HepG2 (cell line): ENCODE results near the gene BLVRB. TPM values are rescaled to one million over a fixed set of nuclear protein-coding genes. Genes with fewer than 3 reads are reported as not detected.

Experiments
- ATAC-seq: fragments of 200-7000 bp; cut with Tn5 transposase; 3 replicates; pipeline ENCODE4 v1.9.1; 2020; ENCODE audit warnings: mild to moderate bottlenecking, moderate library complexity
- BruUV-seq: library from RNA; stranded (reverse); fragments of 400-500 nt; replicated peaks from 2 replicates; lab custom pipeline; 2021; lab: Mats Ljungman, UMichigan
- CTCF ChIA-PET: fragments of 300-600 bp; formaldehyde crosslinking; extraction: SDS; loops from one replicate; lab custom pipeline; 2021; ENCODE audit warnings: low total read pairs, inconsistent platforms, low intra/inter-chr PET ratio; lab: Yijun Ruan, JAX
- POLR2A ChIA-PET: fragments of 350-600 bp; sonication (Branson Sonifier 250); formaldehyde crosslinking; loops from one replicate; lab custom pipeline; 2020; ENCODE audit warnings: antibody characterized with exemption, inconsistent platforms; lab: Yijun Ruan, JAX
- DNase-seq: peaks from one replicate; pipeline ENCODE4 v3.0.0-alpha.2; 2015; ENCODE audit warnings: low spot score
- FAIRE-seq: peaks from 3 replicates; lab custom pipeline; 2011; peaks lifted over from hg19 to GRCh38; lab: Jason Lieb, UNC
- H2AFZ ChIP-seq: one replicate; pipeline ENCODE4 v1.6.1; 2011; ENCODE audit warnings: low read length, inconsistent platforms
- H3K27ac ChIP-seq: fragments of 300-600 bp; 3 replicates; pipeline ENCODE4 v1.8.0; 2011; ENCODE audit warnings: mixed run types, mild to moderate bottlenecking, mixed read lengths, low read length, inconsistent platforms; ENCODE audit not compliant: insufficient read depth; ENCODE audit errors: extremely low read length
- H3K27me3 ChIP-seq, 2 experiments: fragments of 200-600 bp in 1 of 2; 2 replicates in 1 of 2; 3 replicates in 1 of 2; pipeline versions ENCODE4 v1.6.0 to v1.8.0; 2011; ENCODE audit warnings: low read length in 2 of 2, mild to moderate bottlenecking in 2 of 2, moderate library complexity in 2 of 2, inconsistent platforms in 1 of 2; ENCODE audit not compliant: insufficient read depth in 2 of 2, control insufficient read depth in 1 of 2
- H3K36me3 ChIP-seq, 2 experiments: fragments of 200-600 bp in 1 of 2; replicated peaks in 1 of 2; 2 replicates in 1 of 2; 3 replicates in 1 of 2; pipeline versions ENCODE4 v1.5.1 to v1.8.0; 2011; ENCODE audit warnings: low read length in 2 of 2, inconsistent platforms in 1 of 2; ENCODE audit not compliant: insufficient read depth in 2 of 2, control insufficient read depth in 1 of 2
- H3K4me1 ChIP-seq: 2 replicates; pipeline ENCODE4 v1.5.1; 2012; ENCODE audit warnings: low read length, inconsistent platforms; ENCODE audit not compliant: insufficient read depth
- H3K4me2 ChIP-seq: 2 replicates; pipeline ENCODE4 v1.6.0; 2011; ENCODE audit warnings: low read depth, low read length, inconsistent platforms
- H3K4me3 ChIP-seq, 3 experiments: fragments of 200-600 bp in 1 of 3; sonication (generic), shearing (Covaris generic) in 1 of 3; replicated peaks in 1 of 3; 2 replicates each; pipeline ENCODE4 v1.5.1; 2011 to 2016; ENCODE audit warnings: low read length in 3 of 3, inconsistent platforms in 2 of 3, low read depth in 2 of 3, mild to moderate bottlenecking in 2 of 3, control low read depth in 1 of 3, mixed read lengths in 1 of 3; ENCODE audit not compliant: insufficient read depth in 1 of 3
- H3K79me2 ChIP-seq: one replicate; pipeline ENCODE4 v1.6.1; 2011; ENCODE audit warnings: low read length, inconsistent platforms; ENCODE audit not compliant: insufficient read depth
- H3K9ac ChIP-seq: 2 replicates; pipeline ENCODE4 v1.6.0; 2011; ENCODE audit warnings: mild to moderate bottlenecking, low read depth, low read length, inconsistent platforms; ENCODE audit not compliant: insufficient read depth
- H3K9me3 ChIP-seq: 2 replicates; pipeline ENCODE4 v1.5.1; 2012; ENCODE audit warnings: mild to moderate bottlenecking, low read length
- H4K20me1 ChIP-seq: 2 replicates; pipeline ENCODE4 v1.6.0; 2011; ENCODE audit warnings: inconsistent platforms, mild to moderate bottlenecking, low read length, moderate library complexity; ENCODE audit not compliant: insufficient read depth
- AHR ChIP-seq: IDR thresholded peaks from 2 replicates; pipeline ENCODE4 v1.6.1; 2018; ENCODE audit warnings: missing genetic modification reagents, missing compliant biosample characterization
- ATF6 ChIP-seq: sonication (generic); formaldehyde crosslinking; conservative IDR thresholded peaks from 2 replicates; pipeline ENCODE4 v1.4.0; 2020; ENCODE audit warnings: missing genetic modification reagents
- CREBL2 ChIP-seq: sonication (generic); formaldehyde crosslinking; IDR thresholded peaks from 2 replicates; pipeline ENCODE4 v1.8.1; 2023; ENCODE audit warnings: missing genetic modification reagents, mild to moderate bottlenecking, borderline replicate concordance
- GZF1 ChIP-seq: sonication (generic); formaldehyde crosslinking; IDR thresholded peaks from 2 replicates; pipeline ENCODE4 v1.5.1; 2020; ENCODE audit warnings: mild to moderate bottlenecking, missing genetic modification reagents
- ISL2 ChIP-seq: sonication (generic); formaldehyde crosslinking; IDR thresholded peaks from 2 replicates; pipeline ENCODE4 v1.5.0; 2020; ENCODE audit warnings: missing genetic modification reagents
- KDM3A ChIP-seq: IDR thresholded peaks from 2 replicates; pipeline ENCODE4 v1.6.1; 2018; ENCODE audit warnings: low read depth, missing compliant biosample characterization
- MTA3 ChIP-seq: sonication (generic); formaldehyde crosslinking; IDR thresholded peaks from 2 replicates; pipeline ENCODE4 v1.4.0; 2020; ENCODE audit warnings: missing genetic modification reagents
- NFIC ChIP-seq: IDR thresholded peaks from 2 replicates; pipeline ENCODE4 v1.6.1; 2012; ENCODE audit warnings: mild to moderate bottlenecking, low read length, inconsistent platforms
- TOE1 ChIP-seq: sonication (generic); formaldehyde crosslinking; IDR thresholded peaks from 2 replicates; pipeline ENCODE4 v1.4.0; 2020; ENCODE audit warnings: mild to moderate bottlenecking, missing genetic modification reagents
- ZNF160 ChIP-seq: sonication (generic); formaldehyde crosslinking; IDR thresholded peaks from 2 replicates; pipeline ENCODE4 v1.8.0; 2022; ENCODE audit warnings: mild to moderate bottlenecking, inconsistent platforms, missing genetic modification reagents
- ZNF18 ChIP-seq: sonication (generic); formaldehyde crosslinking; IDR thresholded peaks from 2 replicates; pipeline ENCODE4 v1.8.0; 2022; ENCODE audit warnings: mild to moderate bottlenecking, missing genetic modification reagents; ENCODE audit not compliant: insufficient replicate concordance
- ZNF232 ChIP-seq: sonication (generic); formaldehyde crosslinking; IDR thresholded peaks from 2 replicates; pipeline ENCODE4 v1.4.0; 2020; ENCODE audit warnings: missing genetic modification reagents, borderline replicate concordance
- ZNF280B ChIP-seq: sonication (generic); formaldehyde crosslinking; IDR thresholded peaks from 2 replicates; pipeline ENCODE4 v1.5.0; 2020; ENCODE audit warnings: missing genetic modification reagents, mild to moderate bottlenecking, borderline replicate concordance
- ZNF460 ChIP-seq: sonication (generic); formaldehyde crosslinking; IDR thresholded peaks from 2 replicates; pipeline ENCODE4 v1.5.1; 2020; ENCODE audit warnings: missing genetic modification reagents, mild to moderate bottlenecking, borderline replicate concordance
- ZNF816 ChIP-seq: sonication (generic); formaldehyde crosslinking; IDR thresholded peaks from 2 replicates; pipeline ENCODE4 v1.8.0; 2022; ENCODE audit warnings: missing genetic modification reagents, mild to moderate bottlenecking, borderline replicate concordance
- WGBS: methylation state at CpG from one replicate; pipeline ENCODE4 v1.1.6; 2017; ENCODE audit warnings: low lambda C conversion rate; 5-methylcytosine and 5-hydroxymethylcytosine counted together
- in situ Hi-C: cut with HindIII; loops from 2 replicates; pipeline ENCODE4 v1.10.0; 2017; ENCODE audit warnings: low pct_unique_long_range_greater_than_20kb; ENCODE audit not compliant: extremely low pct_ligation_motif_present
- intact Hi-C: fragments of 100-400 bp; cut with micrococcal nuclease; formaldehyde crosslinking; loops from one replicate; pipeline ENCODE4 v1.10.0; 2022; ENCODE audit not compliant: unreplicated experiment
- polyA plus RNA-seq, 8 experiments: library from polyadenylated mRNA; depleted of rRNA in 3 of 8; stranded (reverse) in 7 of 8; unstranded in 1 of 8; fragments of >200 nt; fragmentation: Illumina TruSeq in 4 of 8; extraction: Trizol in 4 of 8; gene quantifications; 2 replicates each; pipeline versions ENCODE4 v1.2.1 to v1.2.3, GENCODE V29; 2011 to 2016; ENCODE audit warnings: low read depth in 4 of 8, missing spikeins in 1 of 8, mixed read lengths in 1 of 8; ENCODE audit not compliant: insufficient read depth in 1 of 8
- total RNA-seq, 5 experiments: library from RNA; depleted of rRNA; stranded (reverse); fragments of >200 nt; fragmentation: Illumina TruSeq; extraction: Trizol; gene quantifications; 2 replicates each; pipeline ENCODE4 v1.2.3, GENCODE V29; 2016; ENCODE audit warnings: low read depth in 1 of 5
- TF ChIP-seq, protein P1 (sequence below): IDR thresholded peaks from 2 replicates; pipeline ENCODE4 v1.6.1; 2012; ENCODE audit warnings: low read depth, low read length, improper control_type of control experiment
- TF ChIP-seq, protein P2 (sequence below): sonication (generic); formaldehyde crosslinking; IDR thresholded peaks from 2 replicates; pipeline ENCODE4 v1.8.0; 2022; ENCODE audit warnings: mild to moderate bottlenecking, missing genetic modification reagents, borderline replicate concordance

Gene BLVRB
- total and polyA plus RNA-seq, 2 of the 13 experiments (the other 11 are each of a cell fraction or from before 2014, with no cell fraction given) = 25.9 to 51.4 TPM

DNA sequence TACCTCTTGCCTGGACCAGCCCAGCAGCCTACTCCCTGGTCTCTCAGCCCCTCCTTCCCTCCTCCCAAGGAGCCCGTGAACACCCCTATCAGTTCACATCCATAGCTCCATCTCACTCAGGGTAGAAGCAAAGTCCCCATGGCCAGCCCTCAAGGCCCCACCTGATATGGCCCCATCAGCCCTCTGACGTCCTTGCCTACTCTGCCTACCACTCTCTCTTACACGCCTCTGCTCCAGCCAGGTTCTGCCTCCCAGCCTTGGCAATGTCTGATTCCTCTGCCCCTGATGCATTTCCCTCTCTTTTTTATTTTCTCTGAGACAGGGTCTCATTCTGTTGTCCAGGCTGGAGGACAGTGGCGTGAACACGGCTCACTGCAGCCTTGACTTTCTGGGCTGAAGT lies 13.5 kb downstream of the BLVRB start:
- H2AFZ ChIP-seq = no peak overlapping the region
- intact Hi-C loops = no loop called here
- H4K20me1 ChIP-seq = no peaks in the 10 kb centered on the region
- in situ Hi-C loops = no loop called here
- no peak overlapping the region for H3K4me2 ChIP-seq
- POLR2A ChIA-PET = interaction anchor here (1.2 to 1.5 kb wide), 2 partner anchors 14 to 19 kb away, joined by 3 read pairs; partner anchors contain the start of gene BLVRB
- no peak overlapping the region for H3K4me3 ChIP-seq
- CTCF ChIA-PET = no interaction called here
- H3K27ac ChIP-seq = no peak overlapping the region
- WGBS = 83% methylated on average over 5 of the region's 5 CpGs
- FAIRE-seq = no peak
- peaks cover 19% of the 10 kb centered on the region for H3K4me1 ChIP-seq
- H3K9me3 ChIP-seq = no peaks in the 10 kb centered on the region
- H3K27me3 ChIP-seq = no peaks in the 10 kb centered on the region
- no peak; the same call in 2 of the 3 replicates for ATAC-seq
- H3K36me3 ChIP-seq = peaks cover 2 to 3% of the 10 kb centered on the region in 2 experiments; a peak in 1 of 5 replicates
- no TSS peak for BruUV-seq
- DNase-seq = no peak
- H3K9ac ChIP-seq = no peak overlapping the region
- H3K79me2 ChIP-seq = no peaks in the 10 kb centered on the region
- no peak for TF ChIP-seq ATF6 (CRISPR knock-in tag)
- no peak for TF ChIP-seq ISL2 (CRISPR knock-in tag)
- no peak for TF ChIP-seq ZNF232
- TF ChIP-seq, protein P1, sequence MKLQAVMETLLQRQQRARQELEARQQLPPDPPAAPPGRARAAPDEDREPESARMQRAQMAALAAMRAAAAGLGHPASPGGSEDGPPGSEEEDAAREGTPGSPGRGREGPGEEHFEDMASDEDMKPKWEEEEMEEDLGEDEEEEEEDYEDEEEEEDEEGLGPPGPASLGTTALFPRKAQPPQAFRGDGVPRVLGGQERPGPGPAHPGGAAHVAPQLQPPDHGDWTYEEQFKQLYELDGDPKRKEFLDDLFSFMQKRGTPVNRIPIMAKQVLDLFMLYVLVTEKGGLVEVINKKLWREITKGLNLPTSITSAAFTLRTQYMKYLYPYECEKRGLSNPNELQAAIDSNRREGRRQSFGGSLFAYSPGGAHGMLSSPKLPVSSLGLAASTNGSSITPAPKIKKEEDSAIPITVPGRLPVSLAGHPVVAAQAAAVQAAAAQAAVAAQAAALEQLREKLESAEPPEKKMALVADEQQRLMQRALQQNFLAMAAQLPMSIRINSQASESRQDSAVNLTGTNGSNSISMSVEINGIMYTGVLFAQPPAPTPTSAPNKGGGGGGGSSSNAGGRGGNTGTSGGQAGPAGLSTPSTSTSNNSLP = no peak
- TF ChIP-seq ZNF160 (CRISPR knock-in tag) = no peak
- no peak for TF ChIP-seq KDM3A (CRISPR knock-in tag)
- TF ChIP-seq AHR (CRISPR knock-in tag) = no peak
- no peak for TF ChIP-seq TOE1
- no peak for TF ChIP-seq ZNF816 (CRISPR knock-in tag)
- TF ChIP-seq ZNF280B (CRISPR knock-in tag) = no peak
- TF ChIP-seq, protein P2, sequence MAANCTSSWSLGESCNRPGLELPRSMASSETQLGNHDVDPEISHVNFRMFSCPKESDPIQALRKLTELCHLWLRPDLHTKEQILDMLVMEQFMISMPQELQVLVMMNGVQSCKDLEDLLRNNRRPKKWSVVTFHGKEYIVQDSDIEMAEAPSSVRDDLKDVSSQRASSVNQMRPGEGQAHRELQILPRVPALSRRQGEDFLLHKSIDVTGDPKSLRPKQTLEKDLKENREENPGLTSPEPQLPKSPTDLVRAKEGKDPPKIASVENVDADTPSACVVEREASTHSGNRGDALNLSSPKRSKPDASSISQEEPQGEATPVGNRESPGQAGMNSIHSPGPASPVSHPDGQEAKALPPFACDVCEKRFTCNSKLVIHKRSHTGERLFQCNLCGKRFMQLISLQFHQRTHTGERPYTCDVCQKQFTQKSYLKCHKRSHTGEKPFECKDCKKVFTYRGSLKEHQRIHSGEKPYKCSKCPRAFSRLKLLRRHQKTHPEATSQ (CRISPR knock-in tag) = no peak
- TF ChIP-seq ZNF460 (CRISPR knock-in tag) = no peak
- TF ChIP-seq NFIC = no peak
- TF ChIP-seq GZF1 (CRISPR knock-in tag) = no peak
- no peak for TF ChIP-seq CREBL2 (CRISPR knock-in tag)
- TF ChIP-seq ZNF18 = no peak
- TF ChIP-seq MTA3 (CRISPR knock-in tag) = no peak
